ENCODE results near the gene CNN3. TPM values are rescaled to one million over a fixed set of nuclear protein-coding genes. Genes with fewer than 3 reads are reported as not detected.

Gene CNN3
- total RNA-seq, 3 donors from 2014 or later: 146 to 330 (median 195) TPM

DNA sequence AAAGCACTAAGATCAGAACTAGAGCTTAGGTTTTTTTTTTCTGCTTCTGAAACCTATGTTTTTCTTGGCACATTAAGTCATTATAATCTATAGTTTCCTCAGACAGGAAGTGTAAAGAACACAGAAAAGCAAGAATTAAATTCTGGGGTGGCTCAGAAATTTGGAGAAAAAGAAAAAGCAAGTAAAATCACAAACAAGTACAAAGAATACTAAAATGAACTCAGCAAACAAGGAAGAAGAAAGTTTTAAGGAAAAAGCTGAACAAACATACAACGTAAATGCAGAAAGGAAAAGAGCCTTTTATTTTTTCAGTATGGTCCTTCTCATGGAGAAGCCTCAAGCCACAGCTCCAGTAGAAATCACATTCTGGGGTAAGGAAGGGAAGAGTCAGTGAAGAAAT, 8.6 kb upstream of the CNN3 start:
- no peaks in the 10 kb centered on the region for H3K4me1 ChIP-seq
- H3K4me3 ChIP-seq: no peak overlapping the region
- intact Hi-C loops (cut with DNase I; ENCODE audit: low total_unique reads): no loop called here
- TF ChIP-seq POLR2A (IDR thresholded peaks at IDR 0.05) (no peak), POLR2AphosphoS5 (IDR thresholded peaks at IDR 0.05) (no peak)
- TF ChIP-seq, protein P1, sequence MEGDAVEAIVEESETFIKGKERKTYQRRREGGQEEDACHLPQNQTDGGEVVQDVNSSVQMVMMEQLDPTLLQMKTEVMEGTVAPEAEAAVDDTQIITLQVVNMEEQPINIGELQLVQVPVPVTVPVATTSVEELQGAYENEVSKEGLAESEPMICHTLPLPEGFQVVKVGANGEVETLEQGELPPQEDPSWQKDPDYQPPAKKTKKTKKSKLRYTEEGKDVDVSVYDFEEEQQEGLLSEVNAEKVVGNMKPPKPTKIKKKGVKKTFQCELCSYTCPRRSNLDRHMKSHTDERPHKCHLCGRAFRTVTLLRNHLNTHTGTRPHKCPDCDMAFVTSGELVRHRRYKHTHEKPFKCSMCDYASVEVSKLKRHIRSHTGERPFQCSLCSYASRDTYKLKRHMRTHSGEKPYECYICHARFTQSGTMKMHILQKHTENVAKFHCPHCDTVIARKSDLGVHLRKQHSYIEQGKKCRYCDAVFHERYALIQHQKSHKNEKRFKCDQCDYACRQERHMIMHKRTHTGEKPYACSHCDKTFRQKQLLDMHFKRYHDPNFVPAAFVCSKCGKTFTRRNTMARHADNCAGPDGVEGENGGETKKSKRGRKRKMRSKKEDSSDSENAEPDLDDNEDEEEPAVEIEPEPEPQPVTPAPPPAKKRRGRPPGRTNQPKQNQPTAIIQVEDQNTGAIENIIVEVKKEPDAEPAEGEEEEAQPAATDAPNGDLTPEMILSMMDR (IDR thresholded peaks at IDR 0.05): no peak
- H3K27me3 ChIP-seq: no peaks in the 10 kb centered on the region
- H3K36me3 ChIP-seq: no peaks in the 10 kb centered on the region
- no peaks in the 10 kb centered on the region for H3K9me3 ChIP-seq
- no peak for DNase-seq (ENCODE audit: low spot score in 2 of 2)
- no peak overlapping the region for H3K27ac ChIP-seq

DNA sequence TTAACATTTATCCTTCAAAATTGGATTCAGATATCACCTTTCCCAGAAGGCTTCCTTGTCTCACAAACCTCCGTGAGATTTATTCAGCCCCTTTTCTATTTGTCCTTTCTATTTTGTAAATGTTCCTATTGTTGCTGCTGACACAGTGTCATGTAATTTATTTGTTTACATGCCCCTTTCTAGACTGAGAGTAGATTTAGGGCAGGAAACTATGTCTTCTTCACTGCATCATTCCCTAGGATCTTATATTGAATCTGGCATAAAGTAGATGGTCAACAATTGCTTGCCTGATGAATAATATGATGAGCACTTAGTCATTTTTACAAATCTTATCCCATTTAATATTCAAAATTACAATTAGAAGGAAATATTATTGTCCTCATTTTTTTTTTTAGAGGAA, 8.1 kb upstream of the CNN3 start:
- Histone ChIP-seq H3K9me3 (no peaks in the 10 kb centered on the region), H3K27me3 (no peaks in the 10 kb centered on the region), H3K4me1 (no peaks in the 10 kb centered on the region), H3K36me3 (no peaks in the 10 kb centered on the region), H3K4me3 (no peak overlapping the region), H3K27ac (no peak overlapping the region)
- TF ChIP-seq POLR2AphosphoS5 (IDR thresholded peaks at IDR 0.05) (no peak), POLR2A (IDR thresholded peaks at IDR 0.05) (no peak)
- TF ChIP-seq, protein P1 (IDR thresholded peaks at IDR 0.05): no peak
- intact Hi-C loops (cut with DNase I; ENCODE audit: low total_unique reads): no loop called here
- no peak for DNase-seq (ENCODE audit: low spot score in 2 of 2)

- Histone ChIP-seq H3K9me3 (no peaks in the 10 kb centered on the region), H3K27me3 (no peaks in the 10 kb centered on the region), H3K4me3 (no peak overlapping the region), H3K36me3 (no peaks in the 10 kb centered on the region), H3K27ac (no peak overlapping the region), H3K4me1 (no peaks in the 10 kb centered on the region)
- DNase-seq (ENCODE audit: low spot score in 2 of 2): no peak
- TF ChIP-seq, protein P1 (IDR thresholded peaks at IDR 0.05): no peak
- TF ChIP-seq POLR2AphosphoS5 (IDR thresholded peaks at IDR 0.05) (no peak), POLR2A (IDR thresholded peaks at IDR 0.05) (no peak)
- intact Hi-C loops (cut with DNase I; ENCODE audit: low total_unique reads): no loop called here
These were observed 7.6 kb upstream of the CNN3 start for GRCh38 chr1:94934551-94934950.

- no peak for DNase-seq (ENCODE audit: low spot score in 2 of 2)
- no peak overlapping the region for H3K27ac ChIP-seq
- no peak overlapping the region for H3K4me3 ChIP-seq
- intact Hi-C loops (cut with DNase I; ENCODE audit: low total_unique reads): no loop called here
- TF ChIP-seq, protein P1 (IDR thresholded peaks at IDR 0.05): no peak
- TF ChIP-seq POLR2AphosphoS5 (IDR thresholded peaks at IDR 0.05) (no peak), POLR2A (IDR thresholded peaks at IDR 0.05) (no peak)
- no peaks in the 10 kb centered on the region for H3K9me3 ChIP-seq
- H3K27me3 ChIP-seq: no peaks in the 10 kb centered on the region
- no peaks in the 10 kb centered on the region for H3K36me3 ChIP-seq
- H3K4me1 ChIP-seq: no peaks in the 10 kb centered on the region
These were observed 4.4 kb upstream of the CNN3 start for GRCh38 chr1:94931254-94931841.

- H3K4me1 ChIP-seq: no peaks in the 10 kb centered on the region
- H3K4me3 ChIP-seq: peak overlapping the region in 2 of 3 donors; percentile 10 to 96
- no peaks in the 10 kb centered on the region for H3K27me3 ChIP-seq
- no peaks in the 10 kb centered on the region for H3K36me3 ChIP-seq
- no peaks in the 10 kb centered on the region for H3K9me3 ChIP-seq
- TF ChIP-seq POLR2AphosphoS5 (IDR thresholded peaks at IDR 0.05) (no peak), POLR2A (IDR thresholded peaks at IDR 0.05) (no peak)
- TF ChIP-seq, protein P1 (IDR thresholded peaks at IDR 0.05): no peak
- DNase-seq (ENCODE audit: low spot score in 2 of 2): no peak
- intact Hi-C loops (cut with DNase I; ENCODE audit: low total_unique reads): loop anchor here (10.0 kb wide), 1 partner anchor 65 kb away; no protein-coding TSS in a partner anchor
- peak overlapping the region in 1 of 2 donors; percentile 50 for H3K27ac ChIP-seq
These were observed 2.7 kb upstream of the CNN3 start for GRCh38 chr1:94929351-94930217.

All from breast epithelium (tissue), 4 donors.